Eye (tissue), 1 donor: ENCODE measurements around the gene BHMT2.

Experiments
- DNase-seq: peaks from one replicate; pipeline ENCODE4 v3.0.0-alpha.2; 2015

Gene BHMT2

GRCh38 chr5:79069488-79070349 lies at the start of gene BHMT2, which contains the start of gene DMGDH:
Gene BHMT2, plus strand, starts transcription at chr5:79069767. Its CDS starts 16 bp downstream, at chr5:79069783.
Gene DMGDH, minus strand, starts transcription at chr5:79069674. Its CDS starts 54 bp downstream, at chr5:79069620.
- DNase-seq = peak; percentile 59

- DNase-seq = peak; percentile 89
These were observed 48.6 kb upstream of the BHMT2 start for GRCh38 chr5:79020861-79021561.

GRCh38 chr5:79021753-79022152 lies 47.8 kb upstream of the BHMT2 start:
- peak; percentile 35 for DNase-seq

GRCh38 chr5:79022771-79023170 lies 46.8 kb upstream of the BHMT2 start:
- no peak for DNase-seq

GRCh38 chr5:79023348-79023747 lies 46.2 kb upstream of the BHMT2 start:
- no peak for DNase-seq

GRCh38 chr5:79023947-79024346 lies 45.6 kb upstream of the BHMT2 start:
- DNase-seq = no peak

GRCh38 chr5:79025054-79025472 lies 44.5 kb upstream of the BHMT2 start:
- peak; percentile 89 for DNase-seq

- peak; percentile 25 for DNase-seq
These were observed 38.7 kb upstream of the BHMT2 start for GRCh38 chr5:79030663-79031484.

- DNase-seq = no peak
These were observed 38.1 kb upstream of the BHMT2 start for GRCh38 chr5:79031485-79031867.

- no peak for DNase-seq
These were observed 37.4 kb upstream of the BHMT2 start for GRCh38 chr5:79032031-79032695.

- no peak for DNase-seq
These were observed 36.8 kb upstream of the BHMT2 start for GRCh38 chr5:79032782-79033181.

- no peak for DNase-seq
These were observed 34.3 kb upstream of the BHMT2 start for GRCh38 chr5:79035237-79035636.

- no peak for DNase-seq
These were observed 32.8 kb upstream of the BHMT2 start for GRCh38 chr5:79036769-79037168.

GRCh38 chr5:79042188-79042587 lies 27.4 kb upstream of the BHMT2 start:
- no peak for DNase-seq

- DNase-seq = no peak
These were observed 22.4 kb upstream of the BHMT2 start for GRCh38 chr5:79047199-79047598.

- no peak for DNase-seq
These were observed 21.1 kb upstream of the BHMT2 start for GRCh38 chr5:79048437-79048836.

GRCh38 chr5:79050498-79050897 lies 19.1 kb upstream of the BHMT2 start:
- no peak for DNase-seq

GRCh38 chr5:79053321-79053720 lies 16.2 kb upstream of the BHMT2 start:
- DNase-seq = no peak

- no peak for DNase-seq
These were observed 14.6 kb upstream of the BHMT2 start for GRCh38 chr5:79055017-79055416.

- DNase-seq = no peak
These were observed 12.7 kb upstream of the BHMT2 start for GRCh38 chr5:79056847-79057246.

- no peak for DNase-seq
These were observed 9.9 kb upstream of the BHMT2 start for GRCh38 chr5:79059674-79060073.

- no peak for DNase-seq
These were observed 7.1 kb upstream of the BHMT2 start for GRCh38 chr5:79062436-79062835.

- DNase-seq = peak; percentile 70
These were observed 742 bp downstream of the BHMT2 start for GRCh38 chr5:79070350-79070667.
